AG04450 (cell line): ENCODE measurements around the gene VRK3. TPM values are rescaled to one million over a fixed set of nuclear protein-coding genes. Genes with fewer than 3 reads are reported as not detected.
"Not testable (repeated sequence)": the region's sequence is repeated elsewhere in the genome, so short reads cannot be mapped to it uniquely, and the experiment has no call there.

ENCODE experiments used
- CTCF ChIA-PET: fragments of 300-600, 350-600 bp; formaldehyde crosslinking; extraction: SDS; loops from one replicate; lab custom pipeline; 2022; ENCODE audit warnings: antibody characterized with exemption, inconsistent platforms; lab: Charles Lee
- POLR2A ChIA-PET: fragments of 350-600 bp; formaldehyde crosslinking; extraction: SDS; loops from one replicate; lab custom pipeline; 2021; ENCODE audit warnings: antibody characterized with exemption, inconsistent platforms; lab: Yijun Ruan, JAX
- DNase-seq: peaks from one replicate; pipeline ENCODE4 v3.0.0-alpha.2; 2011; ENCODE audit warnings: low read depth, low spot score
- H3K27ac ChIP-seq: one replicate; pipeline ENCODE4 v1.5.1; 2012; ENCODE audit warnings: low read depth, low read length, control low read depth
- H3K27me3 ChIP-seq: one replicate; pipeline ENCODE4 v1.6.0; 2012; ENCODE audit warnings: low read length; ENCODE audit not compliant: control insufficient read depth, insufficient read depth
- H3K4me3 ChIP-seq: 2 replicates; pipeline ENCODE4 v1.5.1; 2011; ENCODE audit warnings: mild to moderate bottlenecking, low read depth, low read length, control low read depth
- H3K9me3 ChIP-seq: 2 replicates; pipeline ENCODE4 v1.5.1; 2012; ENCODE audit warnings: low read length; ENCODE audit not compliant: control insufficient read depth, insufficient read depth
- CTCF ChIP-seq: IDR thresholded peaks from 2 replicates; pipeline ENCODE4 v1.5.1; 2011; ENCODE audit warnings: low read depth, low read length, control low read depth, inconsistent platforms
- polyA plus RNA-seq: library from polyadenylated mRNA; depleted of rRNA; stranded (reverse); fragments of >200 nt; gene quantifications from 2 replicates; pipeline ENCODE4 v1.2.3, GENCODE V29; 2011

The VRK3 gene
- polyA plus RNA-seq, 1 experiment, result 22.5 TPM

GRCh38 chr19:49972841-49973240 is 52.3 kb downstream of the VRK3 start:
- POLR2A ChIA-PET, result no interaction called here
- DNase-seq, result no peak
- TF ChIP-seq CTCF, result no peak
- H3K27ac ChIP-seq, result no peak overlapping the region
- H3K27me3 ChIP-seq, result peaks cover 7% of the 10 kb centered on the region
- no peak overlapping the region for H3K4me3 ChIP-seq
- H3K9me3 ChIP-seq, result no peaks in the 10 kb centered on the region
- CTCF ChIA-PET, result no interaction called here

DNA sequence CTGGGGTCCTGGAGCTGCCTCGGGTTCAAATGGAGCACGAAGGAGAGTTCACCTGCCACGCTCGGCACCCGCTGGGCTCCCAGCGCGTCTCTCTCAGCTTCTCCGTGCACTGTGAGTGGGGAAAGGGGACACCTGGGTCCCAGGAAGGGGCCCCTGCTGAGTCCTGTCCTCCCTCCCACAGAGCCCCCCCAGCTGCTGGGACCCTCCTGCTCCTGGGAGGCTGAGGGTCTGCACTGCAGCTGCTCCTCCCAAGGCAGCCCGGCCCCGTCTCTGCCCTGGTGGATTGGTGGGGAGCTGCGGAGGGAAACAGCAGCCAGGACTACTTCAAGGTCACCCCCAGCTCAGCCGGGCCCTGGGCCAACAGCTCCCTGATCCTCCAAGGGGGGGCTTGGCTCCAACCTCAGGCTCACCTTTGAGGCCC is 53.2 kb downstream of the VRK3 start:
- ChIA-PET POLR2A (no interaction called here), CTCF (no interaction called here)
- peaks cover 7% of the 10 kb centered on the region for H3K27me3 ChIP-seq
- H3K27ac ChIP-seq, result no peak overlapping the region
- no peaks in the 10 kb centered on the region for H3K9me3 ChIP-seq
- no peak for TF ChIP-seq CTCF
- H3K4me3 ChIP-seq, result no peak overlapping the region
- no peak for DNase-seq

- CTCF ChIA-PET, H3K27ac ChIP-seq: not testable (repeated sequence)
Observed at GRCh38 chr19:49969355-49969754, 55.8 kb downstream of the VRK3 start.

DNA sequence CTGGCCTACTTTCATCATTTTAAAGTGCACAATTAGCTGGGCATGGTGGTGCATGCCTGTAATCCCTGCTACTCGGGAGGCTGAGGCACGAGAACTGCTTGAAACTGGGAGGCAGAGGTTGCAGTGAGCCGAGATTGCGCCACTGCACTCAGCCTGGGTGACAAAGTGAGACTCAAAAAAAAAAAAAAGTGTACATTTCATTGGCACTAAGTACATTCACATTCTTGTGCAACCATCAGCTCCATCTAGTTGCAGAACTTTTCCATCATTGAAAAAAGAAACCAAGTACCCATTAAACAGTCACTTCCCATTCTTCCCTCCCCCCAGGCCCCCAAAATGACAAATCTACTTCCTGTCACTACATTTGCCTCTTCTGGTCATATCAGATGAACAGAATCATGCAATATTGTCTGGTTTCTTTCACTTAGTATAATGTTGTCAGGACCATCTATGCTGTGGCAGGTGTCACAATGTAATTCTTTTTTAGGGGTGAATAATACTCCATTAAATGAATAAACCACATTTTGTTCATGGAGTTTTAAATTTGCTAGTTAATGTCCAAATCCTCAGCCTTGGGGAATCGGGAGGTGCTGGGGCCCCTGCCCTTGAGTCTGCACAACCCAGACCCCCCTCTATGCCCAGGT is 56.8 kb downstream of the VRK3 start:
- Histone ChIP-seq H3K4me3 (no peak overlapping the region), H3K27ac (no peak overlapping the region), H3K9me3 (no peaks in the 10 kb centered on the region), H3K27me3 (peaks cover 7% of the 10 kb centered on the region)
- ChIA-PET CTCF (no interaction called here), POLR2A (no interaction called here)
- no peak for DNase-seq
- TF ChIP-seq CTCF, result no peak

More at GRCh38 chr19:49969355-49969754, 55.8 kb downstream of the VRK3 start:
- DNase-seq, H3K4me3 ChIP-seq, H3K27me3 ChIP-seq, POLR2A ChIA-PET, H3K9me3 ChIP-seq: not testable (repeated sequence)

DNA sequence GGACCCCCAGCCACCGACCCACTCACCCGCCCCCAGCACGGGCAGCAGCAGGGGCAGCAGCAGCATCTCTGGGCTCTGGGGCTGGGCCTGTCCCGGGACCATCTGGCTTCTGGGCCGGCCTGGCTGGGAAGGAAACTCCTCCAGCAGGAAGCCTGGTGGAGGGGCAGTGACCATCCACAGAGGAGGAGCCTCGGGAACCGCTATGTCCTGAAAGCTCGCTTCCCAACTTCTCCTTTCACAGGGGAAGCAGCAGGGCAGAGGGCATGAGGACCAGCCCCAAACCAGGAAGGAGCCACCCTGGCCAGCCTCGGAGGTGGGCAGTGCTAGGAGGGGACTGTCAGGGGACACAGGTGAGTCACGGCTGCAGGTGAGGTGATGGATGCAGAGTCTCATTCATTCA is 64.2 kb downstream of the VRK3 start, which contains the start of gene SIGLEC11:
TSS of gene SIGLEC11 (minus strand) at position 193 of the 400 bp plus-strand sequence. CDS start at position 102, 91 bp downstream.
- CTCF ChIA-PET, result not testable (repeated sequence)

DNA sequence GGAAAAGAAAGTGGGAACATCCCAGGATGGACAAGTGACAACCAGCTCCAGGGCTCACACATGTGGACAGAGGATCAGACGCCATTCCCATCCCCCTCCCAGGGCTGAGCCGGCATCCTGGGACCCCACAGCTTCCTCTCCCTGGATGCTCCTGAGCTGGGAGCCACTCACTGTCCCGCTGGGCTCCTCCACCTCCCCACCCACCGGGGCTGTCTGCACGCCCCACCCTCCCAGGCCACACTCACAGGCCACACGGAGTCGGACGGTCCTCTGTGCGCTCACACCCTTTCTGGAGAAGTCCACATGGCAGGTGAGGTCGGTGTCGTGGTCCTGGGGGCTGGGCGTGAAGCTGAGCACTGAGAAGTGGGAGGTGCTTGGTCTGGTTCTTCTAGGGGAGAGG is 65.3 kb downstream of the VRK3 start:
- H3K27ac ChIP-seq, H3K4me3 ChIP-seq, H3K9me3 ChIP-seq, CTCF ChIA-PET, DNase-seq, POLR2A ChIA-PET: not testable (repeated sequence)
- H3K27me3 ChIP-seq, result peaks cover 11% of the 10 kb centered on the region

More for the DNA sequence above, 64.2 kb downstream of the VRK3 start, which contains the start of gene SIGLEC11:
- H3K4me3 ChIP-seq, H3K27me3 ChIP-seq, H3K9me3 ChIP-seq, DNase-seq, POLR2A ChIA-PET, H3K27ac ChIP-seq: not testable (repeated sequence)

GRCh38 chr19:49958596-49958995 is 66.6 kb downstream of the VRK3 start:
- CTCF ChIA-PET, POLR2A ChIA-PET: not testable (repeated sequence)
- H3K27me3 ChIP-seq, result peaks cover 20% of the 10 kb centered on the region

GRCh38 chr19:49958144-49958543 is 67.0 kb downstream of the VRK3 start:
- POLR2A ChIA-PET, H3K4me3 ChIP-seq, DNase-seq, H3K9me3 ChIP-seq, H3K27ac ChIP-seq: not testable (repeated sequence)
- H3K27me3 ChIP-seq, result peaks cover 23% of the 10 kb centered on the region
- CTCF ChIA-PET, result interaction anchor here (1.7 kb wide), 1 partner anchor 20 kb away, joined by 12 read pairs; no protein-coding TSS in a partner anchor

More at GRCh38 chr19:49958596-49958995, 66.6 kb downstream of the VRK3 start:
- not testable (repeated sequence) for H3K4me3 ChIP-seq, H3K27ac ChIP-seq, H3K9me3 ChIP-seq, DNase-seq
